PC-9 (cell line): Measurements from ENCODE around the gene GPC5.

ENCODE experiments used
- EZH2 ChIP-seq: fragments of 200-600 bp; sonication (generic); IDR thresholded peaks from 2 replicates; pipeline ENCODE4 v1.8.0; 2017; ENCODE audit warnings: antibody characterized with exemption, low read depth
- TF ChIP-seq, protein P1 (sequence below): fragments of 200-600 bp; sonication (generic); conservative IDR thresholded peaks from 2 replicates; pipeline ENCODE4 v1.6.1; 2017; ENCODE audit warnings: mixed run types, antibody characterized with exemption, mild to moderate bottlenecking, moderate library complexity

DNA sequence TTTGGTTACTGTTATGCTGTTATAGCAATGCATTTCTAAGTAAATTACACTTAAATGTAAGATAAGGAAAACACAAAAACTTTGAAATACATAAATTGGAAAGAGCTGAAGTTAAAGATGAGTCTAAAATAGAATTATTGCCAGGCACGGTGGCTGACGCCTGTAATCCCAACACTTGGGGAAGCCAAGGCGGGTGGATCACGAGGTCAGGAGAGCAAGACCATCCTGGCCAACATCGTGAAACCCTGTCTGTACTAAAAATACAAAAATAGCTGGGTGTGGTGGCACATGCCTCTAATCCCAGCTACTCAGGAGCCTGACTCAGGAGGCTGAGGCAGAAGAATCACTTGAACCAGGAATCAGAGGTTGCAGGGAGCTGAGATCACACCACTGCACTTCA lies 922.8 kb downstream of the GPC5 start:
- TF ChIP-seq, protein P1, sequence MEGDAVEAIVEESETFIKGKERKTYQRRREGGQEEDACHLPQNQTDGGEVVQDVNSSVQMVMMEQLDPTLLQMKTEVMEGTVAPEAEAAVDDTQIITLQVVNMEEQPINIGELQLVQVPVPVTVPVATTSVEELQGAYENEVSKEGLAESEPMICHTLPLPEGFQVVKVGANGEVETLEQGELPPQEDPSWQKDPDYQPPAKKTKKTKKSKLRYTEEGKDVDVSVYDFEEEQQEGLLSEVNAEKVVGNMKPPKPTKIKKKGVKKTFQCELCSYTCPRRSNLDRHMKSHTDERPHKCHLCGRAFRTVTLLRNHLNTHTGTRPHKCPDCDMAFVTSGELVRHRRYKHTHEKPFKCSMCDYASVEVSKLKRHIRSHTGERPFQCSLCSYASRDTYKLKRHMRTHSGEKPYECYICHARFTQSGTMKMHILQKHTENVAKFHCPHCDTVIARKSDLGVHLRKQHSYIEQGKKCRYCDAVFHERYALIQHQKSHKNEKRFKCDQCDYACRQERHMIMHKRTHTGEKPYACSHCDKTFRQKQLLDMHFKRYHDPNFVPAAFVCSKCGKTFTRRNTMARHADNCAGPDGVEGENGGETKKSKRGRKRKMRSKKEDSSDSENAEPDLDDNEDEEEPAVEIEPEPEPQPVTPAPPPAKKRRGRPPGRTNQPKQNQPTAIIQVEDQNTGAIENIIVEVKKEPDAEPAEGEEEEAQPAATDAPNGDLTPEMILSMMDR = no peak
- no peak for TF ChIP-seq EZH2
